GM12892 (cell line): Measurements from ENCODE around the gene ANKRD49.

Experiments used
- POLR2A ChIP-seq: IDR thresholded peaks from 2 replicates; pipeline ENCODE4 v1.6.1; 2011; ENCODE audit warnings: low read depth, low read length, control low read depth
- POLR2AphosphoS5 ChIP-seq: IDR thresholded peaks from 2 replicates; pipeline ENCODE4 v1.6.1; 2011; ENCODE audit warnings: low read depth, low read length, control low read depth
- TAF1 ChIP-seq: IDR thresholded peaks from 2 replicates; pipeline ENCODE4 v1.6.1; 2011; ENCODE audit warnings: low read depth, mild to moderate bottlenecking, control low read depth, low read length, borderline replicate concordance

GRCh38 chr11:94486068-94486467, 7.7 kb upstream of the ANKRD49 start:
- no peak for TF ChIP-seq TAF1
- no peak for TF ChIP-seq POLR2AphosphoS5
- no peak for TF ChIP-seq POLR2A
